ENCODE results near the gene RAP1GAP. TPM values are rescaled to one million over a fixed set of nuclear protein-coding genes. Genes with fewer than 3 reads are reported as not detected.

Gene RAP1GAP
- total RNA-seq, 2 experiments from 2014 or later, result 0.20 to 0.44 TPM

GRCh38 chr1:21598417-21598816 is 70.7 kb downstream of the RAP1GAP start:
- Histone ChIP-seq H3K27ac (ENCODE audit: low read depth in 1 of 2, low read length in 2 of 2) (no peak overlapping the region), H3K4me1 (ENCODE audit: insufficient read depth, low read length) (no peaks in the 10 kb centered on the region), H3K9me3 (ENCODE audit: control insufficient read depth in 1 of 2, insufficient read depth in 1 of 2, low read length in 2 of 2) (peaks cover 0 to 7% of the 10 kb centered on the region in 2 experiments), H3K4me3 (ENCODE audit: low read length) (no peak overlapping the region), H3K27me3 (ENCODE audit: control insufficient read depth in 1 of 2, insufficient read depth in 2 of 2, low read length in 2 of 2) (peaks cover 0 to 1% of the 10 kb centered on the region in 2 experiments), H3K36me3 (ENCODE audit: insufficient read depth, low read length) (no peaks in the 10 kb centered on the region)
- POLR2A ChIA-PET, result no interaction called here
- Mint-ChIP-seq H3K27me3 (peaks cover 22% of the 10 kb centered on the region), H3K4me1 (ENCODE audit: low read depth) (no peaks in the 10 kb centered on the region), H3K9me3 (no peaks in the 10 kb centered on the region), H3K27ac (no peak overlapping the region), H3K36me3 (ENCODE audit: low read depth) (no peaks in the 10 kb centered on the region), H3K4me3 (no peak overlapping the region)
- DNase-seq (no peak), ATAC-seq (ENCODE audit: poor library complexity) (no peak)
- intact Hi-C loops (cut with DNase I, micrococcal nuclease), result no loop called here
- TF ChIP-seq CTCF (IDR thresholded peaks at IDR 0.05), result no peak
- CTCF ChIA-PET, result no interaction called here

GRCh38 chr1:21597753-21598152 is 71.4 kb downstream of the RAP1GAP start:
- intact Hi-C loops (cut with DNase I, micrococcal nuclease), result no loop called here
- H3K27me3 Mint-ChIP-seq, result peaks cover 23% of the 10 kb centered on the region
- no peak overlapping the region for H3K27ac Mint-ChIP-seq
- H3K4me3 ChIP-seq (ENCODE audit: low read length), result no peak overlapping the region
- no peaks in the 10 kb centered on the region for H3K36me3 Mint-ChIP-seq (ENCODE audit: low read depth)
- no peaks in the 10 kb centered on the region for H3K36me3 ChIP-seq (ENCODE audit: insufficient read depth, low read length)
- DNase-seq (no peak), ATAC-seq (ENCODE audit: poor library complexity) (no peak)
- H3K9me3 Mint-ChIP-seq, result no peaks in the 10 kb centered on the region
- no peaks in the 10 kb centered on the region for H3K4me1 Mint-ChIP-seq (ENCODE audit: low read depth)
- H3K9me3 ChIP-seq (ENCODE audit: control insufficient read depth in 1 of 2, insufficient read depth in 1 of 2, low read length in 2 of 2), result peaks cover 0 to 7% of the 10 kb centered on the region in 2 experiments
- TF ChIP-seq CTCF (IDR thresholded peaks at IDR 0.05), result no peak
- no peaks in the 10 kb centered on the region for H3K4me1 ChIP-seq (ENCODE audit: insufficient read depth, low read length)
- POLR2A ChIA-PET, result no interaction called here
- CTCF ChIA-PET, result no interaction called here
- H3K4me3 Mint-ChIP-seq, result no peak overlapping the region
- no peaks in the 10 kb centered on the region for H3K27me3 ChIP-seq (ENCODE audit: control insufficient read depth in 1 of 2, insufficient read depth in 2 of 2, low read length in 2 of 2)
- no peak overlapping the region for H3K27ac ChIP-seq (ENCODE audit: low read depth in 1 of 2, low read length in 2 of 2)

- no peaks in the 10 kb centered on the region for H3K27me3 ChIP-seq (ENCODE audit: control insufficient read depth in 1 of 2, insufficient read depth in 2 of 2, low read length in 2 of 2)
- ChIA-PET CTCF (no interaction called here), POLR2A (no interaction called here)
- no peak for TF ChIP-seq CTCF (IDR thresholded peaks at IDR 0.05)
- no peak overlapping the region for H3K27ac Mint-ChIP-seq
- H3K27me3 Mint-ChIP-seq, result peaks cover 31% of the 10 kb centered on the region
- no peaks in the 10 kb centered on the region for H3K36me3 Mint-ChIP-seq (ENCODE audit: low read depth)
- intact Hi-C loops (cut with DNase I, micrococcal nuclease), result no loop called here
- peaks cover 0 to 7% of the 10 kb centered on the region in 2 experiments for H3K9me3 ChIP-seq (ENCODE audit: control insufficient read depth in 1 of 2, insufficient read depth in 1 of 2, low read length in 2 of 2)
- H3K4me1 ChIP-seq (ENCODE audit: insufficient read depth, low read length), result no peaks in the 10 kb centered on the region
- no peak overlapping the region for H3K4me3 Mint-ChIP-seq
- H3K27ac ChIP-seq (ENCODE audit: low read depth in 1 of 2, low read length in 2 of 2), result no peak overlapping the region
- no peaks in the 10 kb centered on the region for H3K36me3 ChIP-seq (ENCODE audit: insufficient read depth, low read length)
- no peak overlapping the region for H3K4me3 ChIP-seq (ENCODE audit: low read length)
- H3K4me1 Mint-ChIP-seq (ENCODE audit: low read depth), result no peaks in the 10 kb centered on the region
- ATAC-seq (ENCODE audit: poor library complexity) (no peak), DNase-seq (no peak)
- no peaks in the 10 kb centered on the region for H3K9me3 Mint-ChIP-seq
Measured at GRCh38 chr1:21596628-21597027, 72.5 kb downstream of the RAP1GAP start.

Measured in CD4-positive, alpha-beta T cell (primary cell).